Esophagus squamous epithelium (tissue), 5 donors: Measurements from ENCODE around the gene HUS1B. TPM values are rescaled to one million over a fixed set of nuclear protein-coding genes. Genes with fewer than 3 reads are reported as not detected.

Source experiments
- DNase-seq: peaks from one replicate; lab custom pipeline; 2025; lab: John Stamatoyannopoulos, UW
- H3K27ac ChIP-seq, 4 donors: fragments of 200-600 bp; sonication (generic); one replicate each; pipeline ENCODE4 v1.5.1; 2016 to 2019; ENCODE audit warnings: mild to moderate bottlenecking in 1 of 4
- H3K27me3 ChIP-seq, 4 donors: fragments of 200-600 bp; sonication (generic); 1 replicate in 3 of 4; 2 replicates in 1 of 4; pipeline versions ENCODE4 v1.5.1 to v1.6.0; 2017 to 2021; ENCODE audit warnings: antibody characterized with exemption in 1 of 4
- H3K36me3 ChIP-seq, 3 donors: fragments of 200-600 bp; sonication (generic); one replicate each; pipeline ENCODE4 v1.5.1; 2016 to 2019
- H3K4me1 ChIP-seq, 3 donors: fragments of 200-600 bp; sonication (generic); one replicate each; pipeline ENCODE4 v1.5.1; 2017 to 2019
- H3K4me3 ChIP-seq, 4 donors: fragments of 200-600 bp; sonication (generic); 1 replicate in 3 of 4; 2 replicates in 1 of 4; pipeline ENCODE4 v1.5.1; 2016 to 2019; ENCODE audit warnings: mild to moderate bottlenecking in 2 of 4, moderate library complexity in 1 of 4
- H3K9me3 ChIP-seq, 3 donors: fragments of 200-600 bp; sonication (generic); one replicate each; pipeline ENCODE4 v1.5.1; 2016 to 2019
- POLR2A ChIP-seq, 4 donors: fragments of 450-650 bp; IDR thresholded peaks; one replicate each; pipeline ENCODE4 v1.6.1; 2017; ENCODE audit warnings: antibody characterized with exemption in 4 of 4, mild to moderate bottlenecking in 4 of 4, moderate library complexity in 3 of 4
- WGBS, 2 donors: methylation state at CpG; one replicate each; pipeline ENCODE4 v1.1.5; 2018; 5-methylcytosine and 5-hydroxymethylcytosine counted together
- intact Hi-C: fragments of 100-400 bp; cut with DNase I; formaldehyde crosslinking; loops from one replicate; pipeline ENCODE4 v1.15.0; 2022
- total RNA-seq, 4 donors: library from RNA; depleted of rRNA; stranded (reverse); fragments of >200 nt; gene quantifications; one replicate each; pipeline ENCODE4 v1.1.0, GENCODE V29; 2016
- TF ChIP-seq, protein P1 (sequence below), 6 experiments: fragments of 450-650 bp in 4 of 6; fragments of 200-600 bp in 2 of 6; sonication (generic) in 2 of 6; IDR thresholded peaks; one replicate each; pipeline ENCODE4 v1.5.1; 2016 to 2019; ENCODE audit warnings: antibody characterized with exemption in 6 of 6, mild to moderate bottlenecking in 4 of 6, moderate library complexity in 4 of 6
- donor health status: DM: yes; HTN: yes; CAD: no.

Gene HUS1B
- 1 to 10 TPM in 2 of 4 donors, under 1 TPM in 1, not detected in 1; 0.30 to 3.4 (median 2.7) TPM for total RNA-seq

DNA sequence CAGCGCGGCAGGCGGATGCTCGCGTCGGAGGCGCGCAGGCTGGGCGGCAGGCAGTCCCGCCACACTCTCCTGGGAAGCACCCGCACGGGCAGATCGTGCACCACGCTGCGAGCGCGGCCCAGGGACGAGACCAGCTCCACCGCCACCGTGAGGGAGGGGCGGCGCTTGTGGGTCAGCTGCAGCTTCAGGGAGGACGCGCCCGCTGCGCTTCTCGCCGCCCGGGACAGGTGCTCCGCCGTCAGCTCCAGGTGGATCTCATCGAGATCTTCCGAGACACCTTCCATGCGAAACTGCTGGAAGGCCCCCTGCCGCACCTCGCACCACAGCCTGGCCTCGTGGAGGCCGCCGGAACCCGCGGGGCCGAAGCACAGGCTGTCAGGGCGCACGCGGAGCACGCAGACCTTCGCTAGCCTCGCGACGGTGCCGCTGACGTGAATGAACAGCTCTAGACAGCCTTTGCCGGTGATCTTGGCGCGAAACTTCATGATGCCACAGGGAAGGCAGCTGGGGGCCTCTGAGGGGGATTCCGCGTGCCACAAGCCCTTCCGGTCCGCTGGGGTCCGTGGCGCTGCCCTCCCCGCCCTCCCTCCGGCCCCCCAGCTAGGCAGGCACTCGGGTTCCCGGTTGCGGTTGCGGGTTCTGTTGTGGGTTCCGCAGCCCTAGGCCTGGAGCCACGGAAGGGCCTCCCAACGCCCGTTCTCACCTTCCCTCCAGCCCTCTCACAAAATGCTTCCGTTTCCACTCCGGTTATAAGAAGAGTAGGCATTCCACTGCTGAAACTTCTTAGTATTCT lies at the start of gene HUS1B:
HUS1B (minus strand) TSS at position 641 of the 793 bp plus-strand sequence; CDS start at position 485, 156 bp downstream.
- WGBS, 2 donors, result 97 to 98% methylated on average over 10 to 16 of the region's 73 CpGs
- Histone ChIP-seq H3K4me3 (no peak within 1 kb of the TSS), H3K36me3 (peaks cover 0 to 13% (median 0%) of the 10 kb centered on the region in 3 donors), H3K9me3 (no peaks in the 10 kb centered on the region), H3K27me3 (no peaks in the 10 kb centered on the region), H3K4me1 (peaks cover 0 to 20% (median 12%) of the 10 kb centered on the region in 3 donors), H3K27ac (no peak within 1 kb of the TSS)
- no peak for DNase-seq
- intact Hi-C loops, result no loop called here
- TF ChIP-seq POLR2A (IDR thresholded peaks at IDR 0.05), result no peak

- H3K27ac ChIP-seq, result no peak overlapping the region
- WGBS, 2 donors, result 85 to 87% methylated on average over 6 of the region's 6 CpGs
- no peaks in the 10 kb centered on the region for H3K36me3 ChIP-seq
- DNase-seq, result no peak
- H3K4me3 ChIP-seq, result no peak overlapping the region
- no peak for TF ChIP-seq POLR2A (IDR thresholded peaks at IDR 0.05)
- TF ChIP-seq, protein P1, sequence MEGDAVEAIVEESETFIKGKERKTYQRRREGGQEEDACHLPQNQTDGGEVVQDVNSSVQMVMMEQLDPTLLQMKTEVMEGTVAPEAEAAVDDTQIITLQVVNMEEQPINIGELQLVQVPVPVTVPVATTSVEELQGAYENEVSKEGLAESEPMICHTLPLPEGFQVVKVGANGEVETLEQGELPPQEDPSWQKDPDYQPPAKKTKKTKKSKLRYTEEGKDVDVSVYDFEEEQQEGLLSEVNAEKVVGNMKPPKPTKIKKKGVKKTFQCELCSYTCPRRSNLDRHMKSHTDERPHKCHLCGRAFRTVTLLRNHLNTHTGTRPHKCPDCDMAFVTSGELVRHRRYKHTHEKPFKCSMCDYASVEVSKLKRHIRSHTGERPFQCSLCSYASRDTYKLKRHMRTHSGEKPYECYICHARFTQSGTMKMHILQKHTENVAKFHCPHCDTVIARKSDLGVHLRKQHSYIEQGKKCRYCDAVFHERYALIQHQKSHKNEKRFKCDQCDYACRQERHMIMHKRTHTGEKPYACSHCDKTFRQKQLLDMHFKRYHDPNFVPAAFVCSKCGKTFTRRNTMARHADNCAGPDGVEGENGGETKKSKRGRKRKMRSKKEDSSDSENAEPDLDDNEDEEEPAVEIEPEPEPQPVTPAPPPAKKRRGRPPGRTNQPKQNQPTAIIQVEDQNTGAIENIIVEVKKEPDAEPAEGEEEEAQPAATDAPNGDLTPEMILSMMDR (IDR thresholded peaks at IDR 0.05), result no peak
- peaks cover 0 to 13% (median 7%) of the 10 kb centered on the region in 3 donors for H3K4me1 ChIP-seq
- peaks cover 0 to 63% (median 0%) of the 10 kb centered on the region in 4 donors for H3K27me3 ChIP-seq
- intact Hi-C loops, result no loop called here
- no peaks in the 10 kb centered on the region for H3K9me3 ChIP-seq
Measured at GRCh38 chr6:706146-706545, 49.2 kb upstream of the HUS1B start.

GRCh38 chr6:705047-705446 lies 48.1 kb upstream of the HUS1B start:
- WGBS, 2 donors, result 44 to 45% methylated on average over 4 of the region's 4 CpGs
- TF ChIP-seq, protein P1 (IDR thresholded peaks at IDR 0.05), result no peak
- no peak for TF ChIP-seq POLR2A (IDR thresholded peaks at IDR 0.05)
- H3K9me3 ChIP-seq, result no peaks in the 10 kb centered on the region
- H3K36me3 ChIP-seq, result no peaks in the 10 kb centered on the region
- intact Hi-C loops, result no loop called here
- no peak overlapping the region for H3K27ac ChIP-seq
- H3K4me1 ChIP-seq, result peaks cover 0 to 2% (median under 1%) of the 10 kb centered on the region in 3 donors
- H3K27me3 ChIP-seq, result peaks cover 0 to 53% (median 0%) of the 10 kb centered on the region in 4 donors
- H3K4me3 ChIP-seq, result no peak overlapping the region
- DNase-seq, result no peak

DNA sequence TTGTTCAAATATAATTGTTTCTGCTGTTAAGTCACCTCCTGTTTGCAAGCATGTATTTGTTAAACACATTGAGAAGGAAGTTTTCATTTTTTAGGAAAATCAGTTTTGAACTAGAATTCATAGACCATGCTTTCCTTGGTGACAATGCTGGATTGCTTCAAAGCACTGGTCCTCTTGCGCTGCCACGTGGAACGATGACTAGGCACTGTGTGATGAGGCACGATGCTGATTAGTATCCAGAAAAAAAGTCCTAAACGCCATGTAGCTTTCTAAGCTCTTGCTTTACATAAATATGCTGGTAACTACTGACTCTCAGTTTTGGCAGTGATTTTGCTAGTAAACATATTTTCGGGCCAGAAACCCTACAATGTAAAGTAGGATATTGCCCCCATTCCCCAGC lies 47.1 kb upstream of the HUS1B start:
- TF ChIP-seq POLR2A (IDR thresholded peaks at IDR 0.05), result no peak
- TF ChIP-seq, protein P1 (IDR thresholded peaks at IDR 0.05), result no peak
- Histone ChIP-seq H3K27me3 (peaks cover 0 to 51% (median 0%) of the 10 kb centered on the region in 4 donors), H3K9me3 (no peaks in the 10 kb centered on the region), H3K4me1 (no peaks in the 10 kb centered on the region), H3K27ac (no peak overlapping the region), H3K4me3 (no peak overlapping the region), H3K36me3 (no peaks in the 10 kb centered on the region)
- no peak for DNase-seq
- intact Hi-C loops, result no loop called here
- 74 to 88% methylated on average over 6 of the region's 6 CpGs for WGBS, 2 donors

DNA sequence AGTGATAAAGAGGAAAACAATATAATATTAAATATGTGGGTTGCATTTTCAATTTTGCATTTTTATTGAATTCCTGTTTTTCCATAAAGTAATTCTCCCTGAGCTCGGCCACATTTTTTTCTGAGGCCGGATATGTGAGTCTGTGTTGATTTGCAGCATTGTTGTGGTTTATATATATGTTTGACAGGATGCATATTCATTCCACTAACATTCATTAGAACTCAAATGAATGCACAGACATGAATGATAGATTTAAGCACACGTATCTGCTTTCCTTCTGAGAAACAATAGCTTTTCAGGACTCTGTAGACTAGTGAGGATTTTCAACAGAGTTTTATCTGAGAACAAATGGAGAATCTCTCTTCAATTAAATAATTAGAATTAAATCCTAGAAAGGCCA lies 46.7 kb upstream of the HUS1B start:
- no peak overlapping the region for H3K4me3 ChIP-seq
- no peaks in the 10 kb centered on the region for H3K4me1 ChIP-seq
- no peak for TF ChIP-seq POLR2A (IDR thresholded peaks at IDR 0.05)
- TF ChIP-seq, protein P1 (IDR thresholded peaks at IDR 0.05), result no peak
- no peak for DNase-seq
- no peaks in the 10 kb centered on the region for H3K36me3 ChIP-seq
- WGBS, 2 donors, result 69% methylated on average over 3 of the region's 3 CpGs
- no peak overlapping the region for H3K27ac ChIP-seq
- H3K27me3 ChIP-seq, result peaks cover 0 to 51% (median 0%) of the 10 kb centered on the region in 4 donors
- H3K9me3 ChIP-seq, result no peaks in the 10 kb centered on the region
- intact Hi-C loops, result no loop called here
